Transverse colon (tissue), 4 donors: Measurements from ENCODE around the gene C6orf141. TPM values are rescaled to one million over a fixed set of nuclear protein-coding genes. Genes with fewer than 3 reads are reported as not detected.

Experiments
- DNase-seq: peaks from one replicate; pipeline ENCODE4 v3.0.0-alpha.2; 2019
- H3K27ac ChIP-seq, 4 donors: fragments of 200-600 bp; sonication (generic); 2 replicates each; pipeline ENCODE4 v1.5.1; 2016 to 2018; ENCODE audit warnings: inconsistent platforms in 4 of 4
- H3K27me3 ChIP-seq: fragments of 200-600 bp; sonication (generic); 2 replicates; pipeline ENCODE4 v1.5.1; 2017; ENCODE audit warnings: inconsistent platforms
- H3K36me3 ChIP-seq, 4 donors: fragments of 200-600 bp; sonication (generic); 2 replicates each; pipeline ENCODE4 v1.5.1; 2017 to 2019; ENCODE audit warnings: inconsistent platforms in 4 of 4
- H3K4me1 ChIP-seq, 4 donors: fragments of 200-600 bp; sonication (generic); 2 replicates each; pipeline ENCODE4 v1.5.1; 2017 to 2020; ENCODE audit warnings: inconsistent platforms in 4 of 4
- H3K4me3 ChIP-seq, 4 donors: fragments of 200-600 bp; sonication (generic); 1 replicate in 1 of 4; 2 replicates in 3 of 4; pipeline versions ENCODE4 v1.5.1 to v1.6.1; 2017 to 2019; ENCODE audit warnings: inconsistent platforms in 4 of 4
- H3K9me3 ChIP-seq, 2 donors: fragments of 200-600 bp; sonication (generic); 2 replicates each; pipeline ENCODE4 v1.5.1; 2017 to 2019; ENCODE audit warnings: inconsistent platforms in 2 of 2
- EP300 ChIP-seq: sonication (generic); formaldehyde crosslinking; IDR thresholded peaks from one replicate; pipeline ENCODE4 v1.6.1; 2017; ENCODE audit warnings: antibody characterized with exemption, low read depth
- POLR2A ChIP-seq: fragments of 450-650 bp; IDR thresholded peaks from one replicate; pipeline ENCODE4 v1.6.1; 2016; ENCODE audit warnings: antibody characterized with exemption, mild to moderate bottlenecking, moderate library complexity
- POLR2AphosphoS5 ChIP-seq, 3 donors: sonication (generic); formaldehyde crosslinking; IDR thresholded peaks; one replicate each; pipeline ENCODE4 v1.6.1; 2016; ENCODE audit warnings: antibody characterized with exemption in 3 of 3
- WGBS, 2 donors: methylation state at CpG; one replicate each; pipeline ENCODE4 v1.1.5; 2018; ENCODE audit warnings: low coverage in 1 of 2; 5-methylcytosine and 5-hydroxymethylcytosine counted together
- in situ Hi-C, 4 donors: fragments of 200-750 bp; cut with MboI; loops; one replicate each; pipeline versions ENCODE4 v1.15.0 to v1.15.1; 2017; ENCODE audit warnings: low sequenced_read_pairs in 3 of 4, low pct_ligation_motif_present in 1 of 4, low pct_unique_long_range_greater_than_20kb in 1 of 4
- intact Hi-C: fragments of 100-400 bp; cut with DNase I; formaldehyde crosslinking; loops from one replicate; pipeline ENCODE4 v1.15.1; 2023; ENCODE audit warnings: low total_unique reads
- total RNA-seq, 4 donors: library from RNA; depleted of rRNA; stranded (reverse); fragments of >200 nt; gene quantifications; one replicate each; pipeline ENCODE4 v1.1.0, GENCODE V29; 2016
- TF ChIP-seq, protein P1 (sequence below), 5 experiments: fragments of 200-600 bp in 3 of 5; fragments of 450-650 bp in 2 of 5; sonication (generic) in 3 of 5; IDR thresholded peaks; 1 replicate in 2 of 5; 2 replicates in 3 of 5; pipeline ENCODE4 v1.5.1; 2016 to 2017; ENCODE audit warnings: antibody characterized with exemption in 5 of 5, inconsistent platforms in 3 of 5, mild to moderate bottlenecking in 2 of 5, moderate library complexity in 1 of 5

Gene C6orf141
- total RNA-seq, 4 donors from 2014 or later, result 10.0 to 21.7 (median 17.5) TPM

DNA sequence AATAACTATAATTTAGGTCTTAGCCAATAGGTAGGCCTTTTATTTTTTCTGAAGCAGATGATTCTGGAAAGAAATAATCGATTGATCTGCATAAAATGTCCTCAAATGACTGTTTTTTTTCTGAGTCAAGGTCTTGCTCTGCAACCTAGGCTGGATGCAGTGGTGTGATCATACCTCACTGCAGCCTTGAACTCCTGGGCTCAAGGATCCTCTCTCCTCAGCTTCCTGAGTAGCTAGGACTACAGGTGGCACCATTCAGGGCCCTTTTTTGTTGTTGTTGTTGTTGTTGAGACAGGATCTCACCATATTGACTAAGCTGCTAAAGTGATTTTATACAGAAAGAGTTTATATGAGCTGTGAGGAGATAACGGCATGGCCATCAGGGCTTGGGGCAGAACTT, 32.5 kb upstream of the C6orf141 start:
- intact Hi-C loops (no loop called here), in situ Hi-C loops (no loop called here)
- TF ChIP-seq POLR2A (no peak), EP300 (no peak), POLR2AphosphoS5 (IDR thresholded peaks at IDR 0.05) (no peak)
- TF ChIP-seq, protein P1, sequence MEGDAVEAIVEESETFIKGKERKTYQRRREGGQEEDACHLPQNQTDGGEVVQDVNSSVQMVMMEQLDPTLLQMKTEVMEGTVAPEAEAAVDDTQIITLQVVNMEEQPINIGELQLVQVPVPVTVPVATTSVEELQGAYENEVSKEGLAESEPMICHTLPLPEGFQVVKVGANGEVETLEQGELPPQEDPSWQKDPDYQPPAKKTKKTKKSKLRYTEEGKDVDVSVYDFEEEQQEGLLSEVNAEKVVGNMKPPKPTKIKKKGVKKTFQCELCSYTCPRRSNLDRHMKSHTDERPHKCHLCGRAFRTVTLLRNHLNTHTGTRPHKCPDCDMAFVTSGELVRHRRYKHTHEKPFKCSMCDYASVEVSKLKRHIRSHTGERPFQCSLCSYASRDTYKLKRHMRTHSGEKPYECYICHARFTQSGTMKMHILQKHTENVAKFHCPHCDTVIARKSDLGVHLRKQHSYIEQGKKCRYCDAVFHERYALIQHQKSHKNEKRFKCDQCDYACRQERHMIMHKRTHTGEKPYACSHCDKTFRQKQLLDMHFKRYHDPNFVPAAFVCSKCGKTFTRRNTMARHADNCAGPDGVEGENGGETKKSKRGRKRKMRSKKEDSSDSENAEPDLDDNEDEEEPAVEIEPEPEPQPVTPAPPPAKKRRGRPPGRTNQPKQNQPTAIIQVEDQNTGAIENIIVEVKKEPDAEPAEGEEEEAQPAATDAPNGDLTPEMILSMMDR (IDR thresholded peaks at IDR 0.05), result no peak
- no peak overlapping the region for H3K27ac ChIP-seq
- H3K9me3 ChIP-seq, result no peaks in the 10 kb centered on the region
- no peak overlapping the region for H3K4me3 ChIP-seq
- no peak for DNase-seq
- H3K27me3 ChIP-seq, result no peaks in the 10 kb centered on the region
- no peaks in the 10 kb centered on the region for H3K36me3 ChIP-seq
- 78 to 86% methylated on average over 1 to 2 of the region's 2 CpGs for WGBS, 2 donors
- peaks cover 0 to 4% (median 0%) of the 10 kb centered on the region in 4 donors for H3K4me1 ChIP-seq

DNA sequence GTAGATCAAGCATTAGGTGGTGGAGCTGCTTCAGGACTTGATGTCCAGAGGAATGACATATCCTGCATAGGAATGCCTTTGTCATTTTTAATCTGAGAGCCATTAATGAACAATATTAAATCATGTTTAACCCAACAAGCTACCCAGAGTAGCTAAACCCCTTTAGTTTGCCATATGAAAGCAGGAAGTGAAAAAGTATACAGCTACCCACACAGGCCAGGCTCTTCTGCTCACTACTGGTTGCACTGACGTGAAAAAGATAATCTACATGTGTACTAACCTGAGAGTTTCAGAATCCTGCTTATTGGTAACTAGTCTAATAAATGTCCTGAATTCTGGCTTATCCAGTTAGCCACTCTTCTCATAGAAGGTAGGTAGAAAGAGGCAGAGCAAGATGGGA, 30.8 kb upstream of the C6orf141 start:
- TF ChIP-seq, protein P1 (IDR thresholded peaks at IDR 0.05), result no peak
- TF ChIP-seq EP300, result no peak
- TF ChIP-seq POLR2A, result no peak
- no peak for TF ChIP-seq POLR2AphosphoS5 (IDR thresholded peaks at IDR 0.05)
- in situ Hi-C loops, result no loop called here
- H3K4me3 ChIP-seq, result no peak overlapping the region
- no peak overlapping the region for H3K27ac ChIP-seq
- H3K27me3 ChIP-seq, result no peaks in the 10 kb centered on the region
- peaks cover 0 to 11% (median 0%) of the 10 kb centered on the region in 4 donors for H3K4me1 ChIP-seq
- DNase-seq, result no peak
- no peaks in the 10 kb centered on the region for H3K9me3 ChIP-seq
- 80% methylated on average over 1 of the region's 1 CpG; no CpG with 5 or more reads in 1 of the 2 donors for WGBS, 2 donors
- intact Hi-C loops, result no loop called here
- no peaks in the 10 kb centered on the region for H3K36me3 ChIP-seq

DNA sequence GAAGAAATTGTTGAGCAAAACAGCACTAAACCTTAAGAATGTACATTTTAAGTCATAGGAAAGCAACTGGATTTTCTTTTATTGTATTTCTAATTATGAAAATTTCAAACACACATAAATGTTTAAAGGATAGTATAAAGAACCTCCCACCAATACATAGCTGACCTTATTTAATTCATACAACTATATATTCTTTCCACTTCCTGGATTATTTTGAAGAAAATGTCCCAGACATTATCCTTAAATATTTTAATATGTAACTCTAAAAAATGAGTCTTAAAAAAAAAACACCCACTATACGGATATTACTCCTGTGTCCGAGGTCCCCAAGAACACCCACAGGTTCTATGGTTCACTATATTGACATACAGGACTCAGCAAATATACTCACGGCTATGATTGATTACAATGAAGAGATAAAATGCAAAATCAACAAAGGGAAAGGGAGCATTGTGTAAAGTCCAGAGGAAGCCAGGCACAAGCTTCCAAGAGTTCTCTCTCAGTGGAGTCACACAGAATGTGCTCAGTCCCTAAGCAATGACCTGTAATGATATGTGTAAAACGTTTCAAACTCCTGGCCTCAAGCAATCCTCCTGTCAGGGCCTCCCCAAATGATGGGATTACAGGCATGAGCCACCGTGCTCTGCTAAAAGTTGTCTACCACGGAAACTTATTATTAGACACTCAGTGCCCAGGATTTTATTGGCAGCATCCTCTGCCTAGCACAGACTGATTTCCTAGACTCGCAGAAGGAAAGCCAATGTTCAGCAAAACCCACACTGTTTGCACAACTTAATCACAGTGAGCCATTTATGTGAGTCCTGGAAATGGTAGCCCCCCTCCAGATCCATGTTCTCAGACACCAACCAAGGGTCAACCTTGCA, 27.5 kb upstream of the C6orf141 start:
- peak; percentile 15 for DNase-seq
- Histone ChIP-seq H3K4me3 (no peak overlapping the region), H3K27me3 (no peaks in the 10 kb centered on the region), H3K27ac (peak overlapping the region; percentile 2 to 68 (median 36)), H3K36me3 (no peaks in the 10 kb centered on the region), H3K4me1 (peaks cover 0 to 22% (median 5%) of the 10 kb centered on the region in 4 donors), H3K9me3 (no peaks in the 10 kb centered on the region)
- intact Hi-C loops (no loop called here), in situ Hi-C loops (no loop called here)
- no peak for TF ChIP-seq POLR2A
- TF ChIP-seq, protein P1 (IDR thresholded peaks at IDR 0.05), result no peak
- no peak for TF ChIP-seq EP300
- no peak for TF ChIP-seq POLR2AphosphoS5 (IDR thresholded peaks at IDR 0.05)
- WGBS, 2 donors, result 51 to 59% methylated on average over 3 to 7 of the region's 7 CpGs

DNA sequence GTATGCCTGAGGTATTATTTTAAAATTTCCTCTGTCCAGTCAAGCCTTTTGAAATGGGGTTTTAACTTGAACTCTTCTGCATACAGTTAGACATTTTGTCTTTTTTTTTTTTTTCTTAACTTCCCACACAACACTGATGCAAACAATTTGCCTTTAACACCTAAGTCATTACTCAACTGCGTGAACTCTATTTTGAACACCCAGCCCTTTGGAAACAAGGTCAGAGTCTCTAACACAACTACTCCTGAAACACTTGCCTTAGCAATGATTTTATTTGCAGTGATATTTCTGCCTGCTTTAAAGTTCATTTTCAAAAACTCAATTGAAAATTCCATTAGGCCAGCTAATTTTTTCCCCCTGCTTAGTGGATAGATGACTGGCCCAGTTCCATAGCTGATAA, 26.6 kb upstream of the C6orf141 start:
- 67% methylated on average over 1 of the region's 1 CpG; no CpG with 5 or more reads in 1 of the 2 donors for WGBS, 2 donors

More for the DNA sequence above, 26.6 kb upstream of the C6orf141 start:
- Histone ChIP-seq H3K4me1 (peaks cover 0 to 22% (median 5%) of the 10 kb centered on the region in 4 donors), H3K27ac (peak overlapping the region in 1 of 4 donors; percentile 68), H3K4me3 (no peak overlapping the region), H3K36me3 (no peaks in the 10 kb centered on the region), H3K27me3 (no peaks in the 10 kb centered on the region), H3K9me3 (no peaks in the 10 kb centered on the region)
- TF ChIP-seq, protein P1 (IDR thresholded peaks at IDR 0.05), result no peak
- TF ChIP-seq EP300 (no peak), POLR2A (no peak), POLR2AphosphoS5 (IDR thresholded peaks at IDR 0.05) (no peak)
- in situ Hi-C loops, result no loop called here
- intact Hi-C loops, result no loop called here
- no peak for DNase-seq
